Activated CD8-positive, alpha-beta memory T cell treated with anti-CD3 and anti-CD28 coated beads for 48 hours (primary cell): ENCODE results near the gene ADORA3.

Experiments
- DNase-seq, 3 experiments: peaks; one replicate each; pipeline ENCODE4 v3.0.0-alpha.2; 2020; ENCODE audit warnings: low read depth in 2 of 3, low spot score in 2 of 3

Gene ADORA3

GRCh38 chr1:111476214-111476613 lies 27.2 kb downstream of the ADORA3 start:
- no peak for DNase-seq

- no peak for DNase-seq
Observed at GRCh38 chr1:111475701-111476100, 27.7 kb downstream of the ADORA3 start.

- no peak for DNase-seq
Observed at GRCh38 chr1:111474521-111474920, 28.9 kb downstream of the ADORA3 start.

GRCh38 chr1:111474106-111474505 lies 29.3 kb downstream of the ADORA3 start:
- no peak for DNase-seq

- DNase-seq = no peak
Observed at GRCh38 chr1:111471538-111471937, 31.9 kb downstream of the ADORA3 start.

- DNase-seq = no peak
Observed at GRCh38 chr1:111471012-111471411, 32.4 kb downstream of the ADORA3 start.

GRCh38 chr1:111470596-111470995 lies 32.8 kb downstream of the ADORA3 start:
- DNase-seq = no peak

- DNase-seq = no peak
Observed at GRCh38 chr1:111469539-111469938, 33.9 kb downstream of the ADORA3 start.

- DNase-seq = no peak
Observed at GRCh38 chr1:111468717-111469100, 34.7 kb downstream of the ADORA3 start.

GRCh38 chr1:111467865-111468716 lies 35.3 kb downstream of the ADORA3 start:
- no peak for DNase-seq

- DNase-seq = no peak
Observed at GRCh38 chr1:111466480-111466879, 37.0 kb downstream of the ADORA3 start.

- no peak for DNase-seq
Observed at GRCh38 chr1:111465754-111466153, 37.7 kb downstream of the ADORA3 start.

GRCh38 chr1:111463029-111463683 lies 40.3 kb downstream of the ADORA3 start:
- no peak for DNase-seq

- DNase-seq = no peak
Observed at GRCh38 chr1:111462370-111463028, 40.9 kb downstream of the ADORA3 start.

GRCh38 chr1:111461765-111462164 lies 41.7 kb downstream of the ADORA3 start:
- no peak for DNase-seq

- DNase-seq = no peak
Observed at GRCh38 chr1:111455642-111456031, 47.8 kb downstream of the ADORA3 start.

GRCh38 chr1:111454859-111455641 lies 48.4 kb downstream of the ADORA3 start:
- DNase-seq = no peak

- no peak for DNase-seq
Observed at GRCh38 chr1:111453706-111454105, 49.7 kb downstream of the ADORA3 start.

- DNase-seq = no peak
Observed at GRCh38 chr1:111452581-111452980, 50.9 kb downstream of the ADORA3 start.

GRCh38 chr1:111450185-111450584 lies 53.2 kb downstream of the ADORA3 start:
- no peak for DNase-seq

- DNase-seq = no peak
Observed at GRCh38 chr1:111449703-111450017, 53.8 kb downstream of the ADORA3 start.
